H1 (cell line): Measurements from ENCODE around the gene S100A11. TPM values are rescaled to one million over a fixed set of nuclear protein-coding genes. Genes with fewer than 3 reads are reported as not detected.
A peak's percentile ranks its signal among the peaks of the same experiment; 100 is the strongest.

Source experiments
- CTCF ChIA-PET: fragments of 300-600 bp; sonication (Branson Sonifier 250); formaldehyde crosslinking; loops from one replicate; lab custom pipeline; 2021; ENCODE audit not compliant: partially characterized antibody; lab: Charles Lee
- POLR2A ChIA-PET: fragments of 300-600 bp; sonication (Branson Sonifier 250); formaldehyde crosslinking; loops from one replicate; lab custom pipeline; 2021; ENCODE audit warnings: inconsistent platforms; ENCODE audit not compliant: partially characterized antibody; lab: Charles Lee
- DNase-seq, 2 experiments: peaks; one replicate each; pipeline versions ENCODE4 v3.0.0 to v3.0.0-alpha.2; 2010 to 2022; ENCODE audit warnings: low spot score in 2 of 2, low read depth in 1 of 2, mixed read lengths in 1 of 2
- FAIRE-seq: peaks from 2 replicates; lab custom pipeline; 2011; peaks lifted over from hg19 to GRCh38; lab: Jason Lieb, UNC
- H2AFZ ChIP-seq: 2 replicates; pipeline ENCODE4 v1.8.1; 2012; ENCODE audit warnings: low read length, inconsistent platforms
- H2AK5ac ChIP-seq: 2 replicates; pipeline ENCODE4 v1.6.1; 2013; ENCODE audit warnings: low read depth, low read length
- H2BK120ac ChIP-seq: replicated peaks from 2 replicates; pipeline ENCODE3; 2013; ENCODE audit warnings: low read depth, low read length, inconsistent platforms
- H2BK12ac ChIP-seq: 2 replicates; pipeline ENCODE4 v1.6.1; 2013; ENCODE audit warnings: low read depth, low read length
- H2BK15ac ChIP-seq: 2 replicates; pipeline ENCODE4 v1.6.1; 2013; ENCODE audit warnings: low read length
- H2BK20ac ChIP-seq: 2 replicates; pipeline ENCODE4 v1.6.1; 2013; ENCODE audit warnings: low read length
- H2BK5ac ChIP-seq: 2 replicates; pipeline ENCODE4 v1.6.1; 2013; ENCODE audit warnings: low read depth, low read length
- H3K14ac ChIP-seq: 2 replicates; pipeline ENCODE4 v1.6.1; 2013; ENCODE audit warnings: inconsistent platforms; ENCODE audit not compliant: insufficient read length
- H3K18ac ChIP-seq: 2 replicates; pipeline ENCODE4 v1.6.1; 2013; ENCODE audit warnings: low read length; ENCODE audit errors: extremely low read depth
- H3K23ac ChIP-seq: 2 replicates; pipeline ENCODE4 v1.6.1; 2013; ENCODE audit warnings: inconsistent platforms; ENCODE audit not compliant: insufficient read length
- H3K23me2 ChIP-seq: 2 replicates; pipeline ENCODE4 v1.6.1; 2013; ENCODE audit warnings: low read depth, low read length
- H3K27ac ChIP-seq: 2 replicates; pipeline ENCODE4 v1.6.1; 2011; ENCODE audit warnings: low read depth, low read length, inconsistent platforms
- H3K27me3 ChIP-seq, 4 experiments: replicated peaks in 1 of 4; 1 replicate in 1 of 4; 2 replicates in 3 of 4; pipeline versions ENCODE4 v1.6.1 to v1.8.1; 2011 to 2013; ENCODE audit warnings: low read length in 3 of 4, mild to moderate bottlenecking in 3 of 4, inconsistent platforms in 2 of 4, mixed read lengths in 2 of 4, moderate library complexity in 1 of 4; ENCODE audit not compliant: control insufficient read depth in 3 of 4, insufficient read depth in 3 of 4; ENCODE audit errors: extremely low read depth in 1 of 4
- H3K36me3 ChIP-seq, 4 experiments: 2 replicates each; pipeline versions ENCODE4 v1.6.1 to v1.8.1; 2011 to 2013; ENCODE audit warnings: mild to moderate bottlenecking in 4 of 4, low read length in 3 of 4, moderate library complexity in 2 of 4, control low read depth in 1 of 4, inconsistent platforms in 1 of 4; ENCODE audit not compliant: insufficient read depth in 4 of 4, control insufficient read depth in 2 of 4
- H3K4ac ChIP-seq: replicated peaks from 2 replicates; pipeline ENCODE3; 2013; ENCODE audit warnings: low read length, low read depth, mixed read lengths, inconsistent platforms; ENCODE audit not compliant: insufficient read length
- H3K4me1 ChIP-seq, 4 experiments: replicated peaks in 1 of 4; 1 replicate in 1 of 4; 2 replicates in 3 of 4; pipeline versions ENCODE4 v1.6.1 to v1.8.1; 2011 to 2013; ENCODE audit warnings: low read length in 3 of 4, inconsistent platforms in 2 of 4, mixed read lengths in 1 of 4; ENCODE audit not compliant: insufficient read depth in 4 of 4, control insufficient read depth in 3 of 4
- H3K4me2 ChIP-seq, 2 experiments: 2 replicates each; pipeline versions ENCODE4 v1.6.1 to v1.8.1; 2011 to 2013; ENCODE audit warnings: low read depth in 2 of 2, low read length in 2 of 2, control low read depth in 1 of 2, inconsistent platforms in 1 of 2, mild to moderate bottlenecking in 1 of 2; ENCODE audit not compliant: insufficient read depth in 1 of 2
- H3K4me3 ChIP-seq, 4 experiments: fragments of 200-600, 300-600 bp in 1 of 4; sonication (generic), shearing (Covaris generic), sonication (Bioruptor Twin) in 1 of 4; 2 replicates each; pipeline versions ENCODE4 v1.5.1 to v1.8.1; 2011 to 2016; ENCODE audit warnings: low read length in 4 of 4, low read depth in 3 of 4, control low read depth in 2 of 4, inconsistent platforms in 2 of 4, mild to moderate bottlenecking in 2 of 4, mixed read lengths in 1 of 4, moderate library complexity in 1 of 4; ENCODE audit not compliant: insufficient read depth in 2 of 4; ENCODE audit errors: extremely low read depth in 1 of 4
- H3K56ac ChIP-seq: replicated peaks from 2 replicates; pipeline ENCODE3; 2013; ENCODE audit warnings: low read depth, mild to moderate bottlenecking, mixed read lengths, low read length, inconsistent platforms; ENCODE audit not compliant: insufficient read length
- H3K79me1 ChIP-seq: 2 replicates; pipeline ENCODE4 v1.6.1; 2013; ENCODE audit warnings: low read depth, low read length, control low read depth
- H3K79me2 ChIP-seq, 2 experiments: 2 replicates each; pipeline versions ENCODE4 v1.6.1 to v1.8.1; 2012 to 2013; ENCODE audit warnings: low read length in 2 of 2, mild to moderate bottlenecking in 2 of 2, inconsistent platforms in 1 of 2; ENCODE audit not compliant: insufficient read depth in 2 of 2, control insufficient read depth in 1 of 2
- H3K9ac ChIP-seq, 4 experiments: replicated peaks in 1 of 4; 1 replicate in 1 of 4; 2 replicates in 3 of 4; pipeline versions ENCODE4 v1.6.1 to v1.8.1; 2011 to 2013; ENCODE audit warnings: low read depth in 3 of 4, low read length in 3 of 4, control low read depth in 2 of 4, mild to moderate bottlenecking in 2 of 4, moderate library complexity in 2 of 4, inconsistent platforms in 1 of 4; ENCODE audit errors: extremely low read depth in 1 of 4
- H3K9me3 ChIP-seq, 2 experiments: 2 replicates each; pipeline versions ENCODE4 v1.6.1 to v1.8.1; 2012 to 2013; ENCODE audit warnings: mild to moderate bottlenecking in 2 of 2, moderate library complexity in 2 of 2, control low read depth in 1 of 2, inconsistent platforms in 1 of 2, low read depth in 1 of 2, low read length in 1 of 2, mixed read lengths in 1 of 2; ENCODE audit not compliant: insufficient read depth in 2 of 2
- H4K20me1 ChIP-seq, 2 experiments: replicated peaks in 1 of 2; 2 replicates each; pipeline versions ENCODE3 to v1.8.1; 2011 to 2013; ENCODE audit warnings: inconsistent platforms in 2 of 2, low read length in 2 of 2, mild to moderate bottlenecking in 1 of 2; ENCODE audit not compliant: insufficient read depth in 2 of 2, control insufficient read depth in 1 of 2
- H4K5ac ChIP-seq: 2 replicates; pipeline ENCODE4 v1.6.1; 2013; ENCODE audit warnings: low read length, low read depth, mixed read lengths, inconsistent platforms; ENCODE audit not compliant: insufficient read length
- H4K8ac ChIP-seq: 2 replicates; pipeline ENCODE4 v1.8.0; 2013; ENCODE audit warnings: mild to moderate bottlenecking, moderate library complexity, low read length, inconsistent platforms; ENCODE audit not compliant: insufficient read depth; ENCODE audit errors: extremely low read depth
- H4K91ac ChIP-seq: replicated peaks from 2 replicates; pipeline ENCODE3; 2013; ENCODE audit warnings: low read length, mixed read lengths, inconsistent platforms; ENCODE audit not compliant: insufficient read length
- CEBPB ChIP-seq: IDR thresholded peaks from 2 replicates; pipeline ENCODE4 v1.6.1; 2012; ENCODE audit warnings: low read depth, low read length
- CHD1 ChIP-seq: IDR thresholded peaks from 2 replicates; pipeline ENCODE4 v1.6.1; 2012; ENCODE audit warnings: low read depth, low read length, improper control_type of control experiment
- HDAC6 ChIP-seq: IDR thresholded peaks from one replicate; pipeline ENCODE4 v1.7.1; 2012; ENCODE audit warnings: low read depth, mild to moderate bottlenecking, inconsistent platforms, low read length, moderate library complexity
- JUN ChIP-seq: IDR thresholded peaks from 2 replicates; pipeline ENCODE4 v1.6.1; 2011; ENCODE audit warnings: low read depth, mild to moderate bottlenecking, improper control_type of control experiment, low read length
- JUND ChIP-seq: IDR thresholded peaks from 2 replicates; pipeline ENCODE4 v1.6.1; 2011; ENCODE audit warnings: mild to moderate bottlenecking, improper control_type of control experiment, low read length
- TCF12 ChIP-seq: IDR thresholded peaks from 2 replicates; pipeline ENCODE4 v1.6.1; 2011; ENCODE audit warnings: low read depth, mild to moderate bottlenecking, low read length
- WGBS, 2 experiments: shearing (Covaris generic) in 1 of 2; methylation state at CpG; one replicate each; pipeline versions ENCODE4 v1.1.6 to v1.1.7; 2013 to 2015; ENCODE audit warnings: low lambda C conversion rate in 2 of 2, mixed read lengths in 2 of 2, inconsistent platforms in 1 of 2, low coverage in 1 of 2, missing lambda C conversion rate in 1 of 2; ENCODE audit not compliant: insufficient replicate concordance in 2 of 2, insufficient coverage in 1 of 2, insufficient read length in 1 of 2; ENCODE audit errors: extremely low coverage in 1 of 2, missing lambda C conversion rate in 1 of 2; 5-methylcytosine and 5-hydroxymethylcytosine counted together
- polyA plus RNA-seq, 7 experiments: library from polyadenylated mRNA; depleted of rRNA in 3 of 7; stranded (reverse) in 5 of 7; unstranded in 2 of 7; fragments of >200 nt in 5 of 7; fragments of 200-250 nt in 2 of 7; gene quantifications; 1 replicate in 5 of 7; 2 replicates in 1 of 7; 4 replicates in 1 of 7; pipeline versions ENCODE4 v1.2.1 to v1.2.3, GENCODE V29; 2011 to 2013; ENCODE audit warnings: missing spikeins in 2 of 7, mixed read lengths in 2 of 7
- total RNA-seq: library from RNA; stranded (reverse); fragmentation: NEBNext Ultra II Directional; extraction: Animal tissue kit (Norgen Biotek cat#: 25700); gene quantifications from 2 replicates; pipeline ENCODE4 v1.2.1, GENCODE V29; 2021

The S100A11 gene
- total and polyA plus RNA-seq, 2 of the 8 experiments (the other 6 are each of a cell fraction or from before 2014, with no cell fraction given): 120 to 343 TPM

- WGBS, 2 experiments: 88% methylated on average over 7 of the region's 8 CpGs; no CpG with 5 or more reads in 1 of the 2 experiments
- TF ChIP-seq JUND: peak; percentile 47; the same call in 1 of the 2 replicates
- TF ChIP-seq HDAC6: no peak
- peak; percentile 54; the same call in 1 of the 2 replicates for TF ChIP-seq JUN
- TF ChIP-seq CHD1: no peak
- TF ChIP-seq CEBPB: no peak
- no peak for TF ChIP-seq TCF12
- H3K14ac ChIP-seq: no peak overlapping the region
- peaks cover 6% of the 10 kb centered on the region for H3K79me1 ChIP-seq
- no peak overlapping the region for H2BK5ac ChIP-seq
- no peak overlapping the region for H3K18ac ChIP-seq
- H3K56ac ChIP-seq: no peak overlapping the region
- H3K9ac ChIP-seq: no peak overlapping the region
- peaks cover 0 to 3% of the 10 kb centered on the region in 2 experiments for H4K20me1 ChIP-seq
- no peak overlapping the region; a peak in 1 of 8 replicates for H3K4me3 ChIP-seq
- CTCF ChIA-PET: interaction anchor here (1.6 to 31.0 kb wide), 5 partner anchors 4 to 52 kb away, joined by 3 to 553 read pairs (median 292); partner anchors contain the start of gene S100A10
- H3K23me2 ChIP-seq: no peaks in the 10 kb centered on the region
- H2BK12ac ChIP-seq: no peak overlapping the region
- no peak overlapping the region for H3K4me2 ChIP-seq
- no peak overlapping the region for H3K23ac ChIP-seq
- H4K8ac ChIP-seq: no peak overlapping the region
- H3K27ac ChIP-seq: no peak overlapping the region
- peaks cover 0 to 7% (median 2%) of the 10 kb centered on the region in 4 experiments; a peak in 5 of 7 replicates for H3K4me1 ChIP-seq
- no peak overlapping the region for H2BK15ac ChIP-seq
- POLR2A ChIA-PET: interaction anchor here (0.9 kb wide), 1 partner anchor 16 kb away, joined by 3 read pairs; no protein-coding TSS in a partner anchor
- H3K79me2 ChIP-seq: peaks cover 2 to 40% of the 10 kb centered on the region in 2 experiments; a peak in 3 of 4 replicates
- DNase-seq (no peak), FAIRE-seq (no peak)
- H3K9me3 ChIP-seq: no peaks in the 10 kb centered on the region
- no peak overlapping the region for H2AK5ac ChIP-seq
- no peak overlapping the region for H4K5ac ChIP-seq
- no peak overlapping the region for H2BK20ac ChIP-seq
- H3K36me3 ChIP-seq: peaks cover 5 to 35% (median 23%) of the 10 kb centered on the region in 4 experiments; a peak in 6 of 8 replicates
- no peaks in the 10 kb centered on the region for H3K27me3 ChIP-seq
- H3K4ac ChIP-seq: no peak overlapping the region
- H2AFZ ChIP-seq: no peak overlapping the region
- H2BK120ac ChIP-seq: no peak overlapping the region
- no peak overlapping the region for H4K91ac ChIP-seq
Observed at GRCh38 chr1:151986501-151987190, 50.2 kb downstream of the S100A11 start.
